Umbilical cord (tissue), 2 donors: Measurements from ENCODE around the gene MMAB. TPM values are rescaled to one million over a fixed set of nuclear protein-coding genes. Genes with fewer than 3 reads are reported as not detected.

ENCODE experiments used
- DNase-seq: peaks from one replicate; pipeline ENCODE4 v3.0.0-alpha.2; 2015; ENCODE audit warnings: low spot score
- total RNA-seq: library from RNA; depleted of rRNA; stranded (reverse); fragments of >200 nt; gene quantifications from one replicate; pipeline ENCODE4 v1.2.3, GENCODE V29; 2014; ENCODE audit warnings: low replicate concordance; ENCODE audit not compliant: insufficient read depth

The MMAB gene
- total RNA-seq, 1 donor from 2014 or later = 11.1 TPM

- no peak for DNase-seq
Measured at GRCh38 chr12:109583733-109584132, 10.4 kb upstream of the MMAB start.

- DNase-seq = no peak
Measured at GRCh38 chr12:109582636-109583035, 9.3 kb upstream of the MMAB start.

DNA sequence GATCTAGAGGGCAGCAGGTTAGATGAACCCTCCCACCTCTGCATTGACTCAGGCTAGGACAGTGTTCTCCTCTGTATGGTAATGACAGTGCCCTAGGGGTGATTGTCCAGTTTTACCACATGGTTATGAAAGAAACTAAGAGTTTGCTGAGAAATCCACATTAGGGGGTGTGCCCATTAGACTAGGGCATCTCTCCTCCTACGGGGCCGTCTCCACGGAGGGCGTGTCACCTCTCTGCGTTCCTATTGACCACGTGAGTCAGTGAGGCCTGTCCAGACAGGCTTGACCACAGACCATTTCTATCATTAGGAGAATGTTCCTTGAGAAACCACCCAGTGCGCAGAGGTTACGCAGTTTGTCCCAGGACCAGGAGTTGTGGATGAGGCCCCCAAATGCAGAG lies 8.6 kb upstream of the MMAB start:
- DNase-seq = peak; percentile 34

- no peak for DNase-seq
Measured at GRCh38 chr12:109581334-109581691, 8.0 kb upstream of the MMAB start.

GRCh38 chr12:109580684-109581333 lies 7.5 kb upstream of the MMAB start:
- no peak for DNase-seq

DNA sequence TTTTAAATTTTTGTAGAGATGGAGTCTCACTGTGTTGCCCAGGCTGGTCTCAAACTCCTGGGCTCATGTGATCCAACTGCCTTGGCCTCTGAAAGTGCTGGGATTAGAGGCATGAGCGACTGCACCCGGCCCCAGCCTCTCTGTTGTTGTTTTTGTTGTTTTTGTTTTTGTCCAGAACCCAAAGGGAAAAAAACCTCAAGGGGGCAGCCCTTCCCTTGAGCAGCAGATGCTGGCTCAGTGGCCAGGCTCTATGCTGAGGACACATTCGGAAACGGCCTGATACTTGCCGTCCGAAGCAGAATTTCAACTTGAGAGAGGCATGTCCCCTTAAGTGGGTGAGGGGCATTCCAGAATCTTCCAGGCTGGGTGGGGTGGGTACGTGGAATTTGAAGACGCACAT lies 7.0 kb upstream of the MMAB start:
- no peak for DNase-seq

DNA sequence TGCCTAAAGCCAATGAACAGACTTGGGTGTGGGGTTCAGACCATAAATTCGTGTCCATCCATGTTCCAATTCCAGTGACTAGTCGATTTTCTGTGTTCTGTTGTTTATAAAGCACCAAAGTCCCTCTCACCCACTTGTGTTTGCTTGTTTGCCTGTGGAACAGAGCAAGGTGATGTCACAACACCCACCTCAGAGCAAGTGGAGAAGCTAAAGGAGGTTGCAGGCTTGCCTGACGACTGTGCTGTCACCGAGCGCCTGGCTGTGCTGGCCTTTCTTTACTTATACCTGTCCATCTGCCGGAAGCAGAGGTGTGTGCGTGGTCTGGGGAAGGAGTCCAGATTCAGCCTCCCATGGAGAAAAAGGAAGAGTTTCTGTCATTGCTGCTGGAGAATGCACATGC lies 6.3 kb upstream of the MMAB start:
- no peak for DNase-seq

DNA sequence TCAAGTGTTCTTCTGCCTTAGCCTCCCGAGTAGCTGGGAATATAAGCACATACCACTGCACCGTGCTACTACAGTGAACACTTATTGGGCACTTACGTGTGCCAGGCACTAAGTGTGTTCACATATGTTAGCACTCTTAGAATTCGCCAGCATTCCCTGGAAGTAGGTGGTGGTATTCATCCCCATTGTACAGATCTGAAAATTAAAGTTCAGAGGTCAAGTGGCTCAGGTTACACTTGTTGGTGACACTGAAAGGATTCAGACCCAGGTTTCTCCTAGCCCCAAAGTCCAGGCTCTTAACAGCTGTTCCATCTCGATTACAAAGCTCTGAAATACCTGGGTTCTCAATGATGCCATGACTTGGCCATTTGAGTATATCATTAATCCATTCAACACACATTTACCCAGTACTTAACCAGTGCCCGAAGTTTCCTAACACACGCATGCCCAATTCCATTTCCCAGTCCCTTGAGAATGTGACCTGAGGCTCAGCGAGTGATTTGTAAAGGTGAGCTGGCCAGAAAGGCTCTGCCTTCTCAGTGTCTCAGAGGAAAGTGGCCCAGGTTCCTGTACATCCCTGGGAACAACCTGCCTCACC lies 5.1 kb upstream of the MMAB start:
- DNase-seq = no peak

GRCh38 chr12:109577311-109577710 lies 4.0 kb upstream of the MMAB start:
- no peak for DNase-seq

DNA sequence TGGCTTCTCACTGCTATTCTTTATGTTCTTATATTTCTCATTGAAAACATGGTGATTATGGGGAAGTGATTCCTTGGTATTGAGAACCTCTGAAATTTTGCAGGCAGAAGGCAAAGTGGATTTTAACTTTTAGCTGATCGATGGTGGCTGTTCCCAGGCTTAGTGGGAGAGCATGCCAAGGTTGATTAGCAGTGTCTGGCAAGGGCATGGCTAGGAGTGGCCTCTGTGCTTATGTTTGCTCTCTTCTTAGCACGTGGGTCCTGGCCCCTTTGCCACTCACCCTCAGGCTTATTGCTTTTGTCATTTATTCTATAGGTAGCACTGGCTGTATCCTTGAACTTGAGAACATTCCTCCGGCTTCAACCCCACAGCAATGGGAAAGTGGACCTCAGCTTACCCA lies 2.4 kb upstream of the MMAB start:
- no peak for DNase-seq

GRCh38 chr12:109573914-109574244 lies 575 bp upstream of the MMAB start:
- no peak for DNase-seq

GRCh38 chr12:109572506-109572845 lies 828 bp downstream of the MMAB start:
- DNase-seq = peak; percentile 11

- no peak for DNase-seq
Measured at GRCh38 chr12:109571773-109572505, 1.4 kb downstream of the MMAB start.

DNA sequence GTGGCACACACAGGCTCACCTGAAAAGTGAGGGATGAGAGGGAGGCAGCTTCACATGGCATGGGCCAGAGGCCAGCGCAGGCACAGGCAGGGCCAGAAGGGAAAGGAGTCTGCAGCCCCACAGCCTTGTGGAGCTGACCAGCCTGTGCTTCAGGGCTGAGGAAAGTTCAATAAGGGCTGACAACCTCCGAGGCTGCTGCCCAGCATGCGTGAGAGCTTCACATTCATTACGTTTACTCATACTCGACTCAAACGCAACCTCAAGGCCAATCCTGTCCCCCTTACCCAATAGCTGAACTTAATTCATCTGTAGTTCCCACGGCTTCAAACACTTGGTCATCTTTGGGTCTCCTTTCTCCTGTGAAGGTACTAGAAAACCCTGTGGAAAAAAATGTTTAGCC lies 4.8 kb downstream of the MMAB start:
- DNase-seq = no peak

DNA sequence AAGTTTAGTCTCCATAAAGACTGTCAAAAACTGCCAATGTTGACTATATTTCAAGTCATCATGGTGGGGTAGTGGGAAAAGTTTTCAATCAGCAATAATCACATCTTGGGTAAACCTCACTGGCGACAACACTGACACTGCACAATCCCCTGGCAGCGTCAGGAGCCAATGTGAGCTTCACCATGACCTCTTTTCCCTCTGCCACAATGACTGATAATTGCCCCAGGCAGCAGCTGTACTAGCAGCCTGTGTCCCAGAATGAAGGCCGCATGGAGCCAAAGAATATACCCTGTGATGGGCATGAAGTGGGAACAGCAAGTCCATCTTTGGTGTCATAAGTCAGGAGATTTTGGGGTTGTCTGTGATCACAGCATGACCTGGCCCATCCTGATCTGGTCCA lies 5.3 kb downstream of the MMAB start:
- no peak for DNase-seq

DNA sequence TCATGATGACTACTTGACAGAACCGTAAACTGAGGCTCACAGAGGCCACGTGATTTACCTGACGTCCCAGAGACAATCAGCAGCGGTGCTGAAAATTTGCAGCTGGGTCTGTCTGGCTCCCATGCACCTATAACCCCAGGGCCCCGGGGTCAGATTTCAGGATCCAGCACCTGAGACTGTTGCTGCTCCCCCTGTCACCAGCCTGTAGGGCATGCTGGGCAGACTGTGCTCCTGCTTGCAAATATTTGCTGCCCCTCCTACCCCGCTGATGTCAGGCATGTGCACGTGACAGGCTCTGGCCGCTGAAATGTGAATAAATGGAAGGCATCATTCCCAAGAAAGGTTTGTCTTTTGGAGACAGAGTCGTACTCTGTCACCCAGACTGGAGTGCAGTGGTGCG lies 6.0 kb downstream of the MMAB start:
- DNase-seq = no peak

DNA sequence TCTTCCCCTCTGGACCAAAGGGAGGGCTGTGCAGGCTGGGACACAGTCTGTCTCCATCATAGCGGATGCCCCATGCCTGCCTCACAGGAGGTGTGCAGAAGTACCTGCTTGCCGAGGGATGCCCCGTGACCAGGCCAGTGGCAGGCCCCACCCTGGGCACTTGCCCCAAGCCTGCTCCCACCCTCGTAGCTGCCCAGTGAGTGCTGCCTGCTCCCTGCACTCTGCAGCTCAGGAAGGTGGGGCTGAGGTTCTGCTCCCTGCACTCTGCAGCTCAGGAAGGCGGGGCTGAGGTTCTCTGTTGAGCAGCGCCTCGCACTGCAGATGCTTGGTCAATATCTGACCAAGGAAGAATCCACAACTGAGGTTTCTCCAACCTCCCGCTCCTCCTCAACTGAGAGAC lies 6.9 kb downstream of the MMAB start:
- no peak for DNase-seq

- DNase-seq = no peak
Measured at GRCh38 chr12:109563291-109564284, 9.7 kb downstream of the MMAB start.

DNA sequence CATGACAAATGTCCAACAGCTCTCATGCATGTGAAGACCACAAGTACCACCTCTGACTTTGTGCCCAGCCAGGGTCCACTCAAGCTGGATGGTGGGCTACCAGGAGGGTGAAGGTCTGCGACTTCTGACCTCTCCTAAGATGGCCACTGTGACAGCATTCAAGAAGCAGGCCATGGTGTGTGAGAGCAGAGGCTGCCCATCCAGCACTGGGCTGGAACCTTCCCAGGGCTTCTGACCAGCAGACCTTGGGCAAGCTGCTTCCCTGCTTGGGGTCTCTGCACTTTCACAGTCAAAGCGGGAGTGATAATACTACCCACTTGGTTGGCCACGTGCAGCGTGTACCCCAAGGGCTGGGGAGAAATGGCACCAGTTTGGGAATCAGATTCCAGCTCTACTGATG lies 10.4 kb downstream of the MMAB start:
- no peak for DNase-seq

- no peak for DNase-seq
Measured at GRCh38 chr12:109561711-109562030, 11.6 kb downstream of the MMAB start.

- no peak for DNase-seq
Measured at GRCh38 chr12:109560867-109561710, 12.2 kb downstream of the MMAB start.

DNA sequence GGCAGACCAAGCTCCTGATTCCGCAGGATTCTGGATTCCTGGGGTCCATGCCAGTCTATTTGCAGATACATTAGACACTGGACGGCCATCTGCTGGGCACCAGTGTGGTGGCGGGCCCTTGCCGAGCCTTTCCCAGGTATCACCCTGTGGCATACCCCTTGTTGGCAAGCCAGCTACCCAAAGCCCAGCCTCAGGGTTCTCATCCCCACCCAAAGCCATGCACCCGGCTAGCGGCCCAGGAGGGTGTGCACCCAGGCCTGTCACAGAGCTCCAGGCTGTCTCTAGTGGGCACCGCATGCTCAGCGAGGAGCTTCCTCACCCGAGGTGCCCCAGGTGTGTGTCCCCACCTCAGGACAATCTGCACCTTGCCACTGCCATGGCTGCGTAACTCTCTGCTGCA lies 13.7 kb downstream of the MMAB start:
- DNase-seq = no peak
